H1 (cell line): Measurements from ENCODE around the gene ZCRB1. TPM values are rescaled to one million over a fixed set of nuclear protein-coding genes. Genes with fewer than 3 reads are reported as not detected.
"Not testable (repeated sequence)": the region's sequence is repeated elsewhere in the genome, so short reads cannot be mapped to it uniquely, and the experiment has no call there.

Experiments
- CTCF ChIA-PET: fragments of 300-600 bp; sonication (Branson Sonifier 250); formaldehyde crosslinking; loops from one replicate; lab custom pipeline; 2021; ENCODE audit not compliant: partially characterized antibody; lab: Charles Lee
- POLR2A ChIA-PET: fragments of 300-600 bp; sonication (Branson Sonifier 250); formaldehyde crosslinking; loops from one replicate; lab custom pipeline; 2021; ENCODE audit warnings: inconsistent platforms; ENCODE audit not compliant: partially characterized antibody; lab: Charles Lee
- DNase-seq, 2 experiments: peaks; one replicate each; pipeline versions ENCODE4 v3.0.0 to v3.0.0-alpha.2; 2010 to 2022; ENCODE audit warnings: low spot score in 2 of 2, low read depth in 1 of 2, mixed read lengths in 1 of 2
- FAIRE-seq: peaks from 2 replicates; lab custom pipeline; 2011; peaks lifted over from hg19 to GRCh38; lab: Jason Lieb, UNC
- H2AFZ ChIP-seq: 2 replicates; pipeline ENCODE4 v1.8.1; 2012; ENCODE audit warnings: low read length, inconsistent platforms
- H2AK5ac ChIP-seq: 2 replicates; pipeline ENCODE4 v1.6.1; 2013; ENCODE audit warnings: low read depth, low read length
- H2BK120ac ChIP-seq: replicated peaks from 2 replicates; pipeline ENCODE3; 2013; ENCODE audit warnings: low read depth, low read length, inconsistent platforms
- H2BK12ac ChIP-seq: 2 replicates; pipeline ENCODE4 v1.6.1; 2013; ENCODE audit warnings: low read depth, low read length
- H2BK15ac ChIP-seq: 2 replicates; pipeline ENCODE4 v1.6.1; 2013; ENCODE audit warnings: low read length
- H2BK20ac ChIP-seq: 2 replicates; pipeline ENCODE4 v1.6.1; 2013; ENCODE audit warnings: low read length
- H2BK5ac ChIP-seq: 2 replicates; pipeline ENCODE4 v1.6.1; 2013; ENCODE audit warnings: low read depth, low read length
- H3K14ac ChIP-seq: 2 replicates; pipeline ENCODE4 v1.6.1; 2013; ENCODE audit warnings: inconsistent platforms; ENCODE audit not compliant: insufficient read length
- H3K18ac ChIP-seq: 2 replicates; pipeline ENCODE4 v1.6.1; 2013; ENCODE audit warnings: low read length; ENCODE audit errors: extremely low read depth
- H3K23ac ChIP-seq: 2 replicates; pipeline ENCODE4 v1.6.1; 2013; ENCODE audit warnings: inconsistent platforms; ENCODE audit not compliant: insufficient read length
- H3K23me2 ChIP-seq: 2 replicates; pipeline ENCODE4 v1.6.1; 2013; ENCODE audit warnings: low read depth, low read length
- H3K27ac ChIP-seq: 2 replicates; pipeline ENCODE4 v1.6.1; 2011; ENCODE audit warnings: low read depth, low read length, inconsistent platforms
- H3K27me3 ChIP-seq, 4 experiments: replicated peaks in 1 of 4; 1 replicate in 1 of 4; 2 replicates in 3 of 4; pipeline versions ENCODE4 v1.6.1 to v1.8.1; 2011 to 2013; ENCODE audit warnings: low read length in 3 of 4, mild to moderate bottlenecking in 3 of 4, inconsistent platforms in 2 of 4, mixed read lengths in 2 of 4, moderate library complexity in 1 of 4; ENCODE audit not compliant: control insufficient read depth in 3 of 4, insufficient read depth in 3 of 4; ENCODE audit errors: extremely low read depth in 1 of 4
- H3K36me3 ChIP-seq, 4 experiments: 2 replicates each; pipeline versions ENCODE4 v1.6.1 to v1.8.1; 2011 to 2013; ENCODE audit warnings: mild to moderate bottlenecking in 4 of 4, low read length in 3 of 4, moderate library complexity in 2 of 4, control low read depth in 1 of 4, inconsistent platforms in 1 of 4; ENCODE audit not compliant: insufficient read depth in 4 of 4, control insufficient read depth in 2 of 4
- H3K4ac ChIP-seq: replicated peaks from 2 replicates; pipeline ENCODE3; 2013; ENCODE audit warnings: low read length, low read depth, mixed read lengths, inconsistent platforms; ENCODE audit not compliant: insufficient read length
- H3K4me1 ChIP-seq, 4 experiments: replicated peaks in 1 of 4; 1 replicate in 1 of 4; 2 replicates in 3 of 4; pipeline versions ENCODE4 v1.6.1 to v1.8.1; 2011 to 2013; ENCODE audit warnings: low read length in 3 of 4, inconsistent platforms in 2 of 4, mixed read lengths in 1 of 4; ENCODE audit not compliant: insufficient read depth in 4 of 4, control insufficient read depth in 3 of 4
- H3K4me2 ChIP-seq, 2 experiments: 2 replicates each; pipeline versions ENCODE4 v1.6.1 to v1.8.1; 2011 to 2013; ENCODE audit warnings: low read depth in 2 of 2, low read length in 2 of 2, control low read depth in 1 of 2, inconsistent platforms in 1 of 2, mild to moderate bottlenecking in 1 of 2; ENCODE audit not compliant: insufficient read depth in 1 of 2
- H3K4me3 ChIP-seq, 4 experiments: fragments of 200-600, 300-600 bp in 1 of 4; sonication (generic), shearing (Covaris generic), sonication (Bioruptor Twin) in 1 of 4; 2 replicates each; pipeline versions ENCODE4 v1.5.1 to v1.8.1; 2011 to 2016; ENCODE audit warnings: low read length in 4 of 4, low read depth in 3 of 4, control low read depth in 2 of 4, inconsistent platforms in 2 of 4, mild to moderate bottlenecking in 2 of 4, mixed read lengths in 1 of 4, moderate library complexity in 1 of 4; ENCODE audit not compliant: insufficient read depth in 2 of 4; ENCODE audit errors: extremely low read depth in 1 of 4
- H3K56ac ChIP-seq: replicated peaks from 2 replicates; pipeline ENCODE3; 2013; ENCODE audit warnings: low read depth, mild to moderate bottlenecking, mixed read lengths, low read length, inconsistent platforms; ENCODE audit not compliant: insufficient read length
- H3K79me1 ChIP-seq: 2 replicates; pipeline ENCODE4 v1.6.1; 2013; ENCODE audit warnings: low read depth, low read length, control low read depth
- H3K79me2 ChIP-seq, 2 experiments: 2 replicates each; pipeline versions ENCODE4 v1.6.1 to v1.8.1; 2012 to 2013; ENCODE audit warnings: low read length in 2 of 2, mild to moderate bottlenecking in 2 of 2, inconsistent platforms in 1 of 2; ENCODE audit not compliant: insufficient read depth in 2 of 2, control insufficient read depth in 1 of 2
- H3K9ac ChIP-seq, 4 experiments: replicated peaks in 1 of 4; 1 replicate in 1 of 4; 2 replicates in 3 of 4; pipeline versions ENCODE4 v1.6.1 to v1.8.1; 2011 to 2013; ENCODE audit warnings: low read depth in 3 of 4, low read length in 3 of 4, control low read depth in 2 of 4, mild to moderate bottlenecking in 2 of 4, moderate library complexity in 2 of 4, inconsistent platforms in 1 of 4; ENCODE audit errors: extremely low read depth in 1 of 4
- H3K9me3 ChIP-seq, 2 experiments: 2 replicates each; pipeline versions ENCODE4 v1.6.1 to v1.8.1; 2012 to 2013; ENCODE audit warnings: mild to moderate bottlenecking in 2 of 2, moderate library complexity in 2 of 2, control low read depth in 1 of 2, inconsistent platforms in 1 of 2, low read depth in 1 of 2, low read length in 1 of 2, mixed read lengths in 1 of 2; ENCODE audit not compliant: insufficient read depth in 2 of 2
- H4K20me1 ChIP-seq, 2 experiments: replicated peaks in 1 of 2; 2 replicates each; pipeline versions ENCODE3 to v1.8.1; 2011 to 2013; ENCODE audit warnings: inconsistent platforms in 2 of 2, low read length in 2 of 2, mild to moderate bottlenecking in 1 of 2; ENCODE audit not compliant: insufficient read depth in 2 of 2, control insufficient read depth in 1 of 2
- H4K5ac ChIP-seq: 2 replicates; pipeline ENCODE4 v1.6.1; 2013; ENCODE audit warnings: low read length, low read depth, mixed read lengths, inconsistent platforms; ENCODE audit not compliant: insufficient read length
- H4K8ac ChIP-seq: 2 replicates; pipeline ENCODE4 v1.8.0; 2013; ENCODE audit warnings: mild to moderate bottlenecking, moderate library complexity, low read length, inconsistent platforms; ENCODE audit not compliant: insufficient read depth; ENCODE audit errors: extremely low read depth
- H4K91ac ChIP-seq: replicated peaks from 2 replicates; pipeline ENCODE3; 2013; ENCODE audit warnings: low read length, mixed read lengths, inconsistent platforms; ENCODE audit not compliant: insufficient read length
- WGBS, 2 experiments: shearing (Covaris generic) in 1 of 2; methylation state at CpG; one replicate each; pipeline versions ENCODE4 v1.1.6 to v1.1.7; 2013 to 2015; ENCODE audit warnings: low lambda C conversion rate in 2 of 2, mixed read lengths in 2 of 2, inconsistent platforms in 1 of 2, low coverage in 1 of 2, missing lambda C conversion rate in 1 of 2; ENCODE audit not compliant: insufficient replicate concordance in 2 of 2, insufficient coverage in 1 of 2, insufficient read length in 1 of 2; ENCODE audit errors: extremely low coverage in 1 of 2, missing lambda C conversion rate in 1 of 2; 5-methylcytosine and 5-hydroxymethylcytosine counted together
- polyA plus RNA-seq, 7 experiments: library from polyadenylated mRNA; depleted of rRNA in 3 of 7; stranded (reverse) in 5 of 7; unstranded in 2 of 7; fragments of >200 nt in 5 of 7; fragments of 200-250 nt in 2 of 7; gene quantifications; 1 replicate in 5 of 7; 2 replicates in 1 of 7; 4 replicates in 1 of 7; pipeline versions ENCODE4 v1.2.1 to v1.2.3, GENCODE V29; 2011 to 2013; ENCODE audit warnings: missing spikeins in 2 of 7, mixed read lengths in 2 of 7
- total RNA-seq: library from RNA; stranded (reverse); fragmentation: NEBNext Ultra II Directional; extraction: Animal tissue kit (Norgen Biotek cat#: 25700); gene quantifications from 2 replicates; pipeline ENCODE4 v1.2.1, GENCODE V29; 2021

Gene ZCRB1
- total and polyA plus RNA-seq, 2 of the 8 experiments (the other 6 are each of a cell fraction or from before 2014, with no cell fraction given): 22.0 to 52.5 TPM

GRCh38 chr12:42350021-42350407, 24.1 kb upstream of the ZCRB1 start:
- H4K20me1 ChIP-seq, H4K91ac ChIP-seq, H3K23me2 ChIP-seq, H3K18ac ChIP-seq, H2BK20ac ChIP-seq, H3K4me3 ChIP-seq, H3K9ac ChIP-seq, H2BK5ac ChIP-seq, H4K5ac ChIP-seq, H3K4me1 ChIP-seq, H2BK12ac ChIP-seq, H2AK5ac ChIP-seq, H3K23ac ChIP-seq, H3K27ac ChIP-seq, H2BK15ac ChIP-seq, FAIRE-seq, H3K79me1 ChIP-seq, H4K8ac ChIP-seq, H2BK120ac ChIP-seq, H3K14ac ChIP-seq, POLR2A ChIA-PET, H3K27me3 ChIP-seq, H3K4ac ChIP-seq, CTCF ChIA-PET, DNase-seq, H3K4me2 ChIP-seq, H2AFZ ChIP-seq, H3K56ac ChIP-seq: not testable (repeated sequence)
- Histone ChIP-seq H3K36me3 (peaks cover 0 to 13% (median 8%) of the 10 kb centered on the region in 4 experiments; a peak in 4 of 8 replicates), H3K79me2 (peaks cover 0 to 44% of the 10 kb centered on the region in 2 experiments; a peak in 2 of 4 replicates), H3K9me3 (peaks cover 4 to 12% of the 10 kb centered on the region in 2 experiments; a peak in 1 of 4 replicates)
- 97% methylated on average over 6 of the region's 34 CpGs; no CpG with 5 or more reads in 1 of the 2 experiments for WGBS, 2 experiments
